Activated CD8-positive, alpha-beta memory T cell treated with anti-CD3 and anti-CD28 coated beads for 48 hours (primary cell): ENCODE measurements around the gene GMIP.
A peak's percentile ranks its signal among the peaks of the same experiment; 100 is the strongest.

Experiments used
- DNase-seq, 3 experiments: peaks; one replicate each; pipeline ENCODE4 v3.0.0-alpha.2; 2020; ENCODE audit warnings: low read depth in 2 of 3, low spot score in 2 of 3

GMIP gene

GRCh38 chr19:19637186-19637522, 6.3 kb downstream of the GMIP start:
- no peak for DNase-seq

GRCh38 chr19:19636573-19637185, 6.8 kb downstream of the GMIP start:
- DNase-seq = no peak

GRCh38 chr19:19635313-19635702, 8.1 kb downstream of the GMIP start:
- DNase-seq = no peak

GRCh38 chr19:19634516-19635312, 8.7 kb downstream of the GMIP start:
- no peak for DNase-seq

GRCh38 chr19:19633711-19634515, 9.5 kb downstream of the GMIP start:
- no peak for DNase-seq

GRCh38 chr19:19632661-19633060, 10.8 kb downstream of the GMIP start:
- DNase-seq = no peak

- DNase-seq = no peak
Measured at GRCh38 chr19:19631346-19631745, 12.1 kb downstream of the GMIP start.

- DNase-seq = no peak
Measured at GRCh38 chr19:19630426-19630825, 13.0 kb downstream of the GMIP start.

- no peak for DNase-seq
Measured at GRCh38 chr19:19630062-19630414, 13.4 kb downstream of the GMIP start.

GRCh38 chr19:19628501-19629134, 14.8 kb downstream of the GMIP start:
- peak; percentile 36 to 41 (median 37) for DNase-seq

GRCh38 chr19:19627621-19628500, 15.6 kb downstream of the GMIP start, which contains the start of gene LPAR2:
Gene LPAR2 (minus strand): TSS chr19:19628220. CDS start chr19:19627275, 945 bp downstream.
- peak; percentile 36 to 54 (median 42) for DNase-seq

- DNase-seq = no peak
Measured at GRCh38 chr19:19626516-19627472, 16.7 kb downstream of the GMIP start.

GRCh38 chr19:19624032-19624570, 19.4 kb downstream of the GMIP start:
- DNase-seq = no peak

- DNase-seq = no peak
Measured at GRCh38 chr19:19623383-19623782, 20.1 kb downstream of the GMIP start.

- no peak for DNase-seq
Measured at GRCh38 chr19:19619849-19620210, 23.6 kb downstream of the GMIP start.

GRCh38 chr19:19619181-19619848, 24.1 kb downstream of the GMIP start:
- DNase-seq = no peak

GRCh38 chr19:19618219-19619051, 25.0 kb downstream of the GMIP start, which contains the start of gene PBX4:
Gene PBX4 (minus strand): TSS chr19:19618687. CDS start chr19:19618629, 58 bp downstream.
- DNase-seq = peak; percentile 96 to 97 (median 97)

- no peak for DNase-seq
Measured at GRCh38 chr19:19615086-19615485, 28.4 kb downstream of the GMIP start.
